ENCODE data around the gene TERT. TPM values are rescaled to one million over a fixed set of nuclear protein-coding genes. Genes with fewer than 3 reads are reported as not detected.

TERT gene
- total and polyA plus RNA-seq, 2 of the 8 experiments (the other 6 are each of a cell fraction or from before 2014, with no cell fraction given) = 13.1 to 23.1 TPM

DNA sequence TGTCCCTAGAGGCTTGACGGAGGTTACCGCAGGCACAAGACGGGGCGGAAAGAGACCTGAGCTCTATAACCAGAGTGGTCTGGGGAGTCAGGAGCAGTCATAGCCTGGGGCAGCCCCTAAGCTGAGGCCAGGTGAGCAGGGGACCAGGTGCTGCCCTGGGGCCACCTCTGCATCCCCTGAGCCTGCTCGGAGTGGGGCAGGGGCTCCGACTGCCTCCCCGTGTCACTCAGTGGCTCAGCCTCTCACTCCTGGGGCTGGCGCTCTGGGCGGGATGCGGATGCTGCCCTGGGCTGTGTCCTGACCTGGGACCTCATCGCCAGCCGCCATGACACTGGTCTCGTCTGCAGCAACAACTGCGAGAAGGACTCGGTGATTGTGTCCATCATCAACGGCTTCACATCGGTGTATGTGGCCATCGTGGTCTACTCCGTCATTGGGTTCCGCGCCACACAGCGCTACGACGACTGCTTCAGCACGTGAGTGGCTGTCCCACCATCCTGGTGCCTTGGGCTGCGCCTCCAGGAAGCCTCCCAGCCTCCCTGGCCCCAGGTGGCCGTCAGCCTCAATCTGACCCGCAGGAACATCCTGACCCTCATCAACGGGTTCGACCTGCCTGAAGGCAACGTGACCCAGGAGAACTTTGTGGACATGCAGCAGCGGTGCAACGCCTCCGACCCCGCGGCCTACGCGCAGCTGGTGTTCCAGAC lies 78.5 kb downstream of the TERT start:
- Histone ChIP-seq H3K4me1 (replicated peaks in 1 of 4; ENCODE audit: control insufficient read depth in 3 of 4, insufficient read depth in 4 of 4, low read length in 3 of 4) (peaks cover 0 to 2% (median 0%) of the 10 kb centered on the region in 4 experiments; a peak in 2 of 7 replicates), H2BK20ac (ENCODE audit: low read length) (no peak overlapping the region), H3K4me2 (ENCODE audit: insufficient read depth in 1 of 2, low read depth in 2 of 2, low read length in 2 of 2) (no peak overlapping the region), H3K14ac (ENCODE audit: insufficient read length) (no peak overlapping the region), H3K18ac (ENCODE audit: extremely low read depth, low read length) (no peak overlapping the region), H3K23me2 (ENCODE audit: low read depth, low read length) (no peaks in the 10 kb centered on the region), H3K27me3 (replicated peaks in 1 of 4; ENCODE audit: control insufficient read depth in 3 of 4, extremely low read depth in 1 of 4, insufficient read depth in 3 of 4, low read length in 3 of 4) (no peaks in the 10 kb centered on the region; a peak in 1 of 7 replicates), H2AFZ (ENCODE audit: low read length) (no peak overlapping the region), H3K4ac (replicated peaks; ENCODE audit: insufficient read length, low read depth, low read length) (no peak overlapping the region), H3K36me3 (ENCODE audit: control insufficient read depth in 2 of 4, insufficient read depth in 4 of 4, low read length in 3 of 4) (no peaks in the 10 kb centered on the region), H3K79me1 (ENCODE audit: low read depth, low read length) (no peaks in the 10 kb centered on the region), H4K20me1 (replicated peaks in 1 of 2; ENCODE audit: control insufficient read depth in 1 of 2, insufficient read depth in 2 of 2, low read length in 2 of 2) (peaks cover 3 to 6% of the 10 kb centered on the region in 2 experiments), H3K4me3 (ENCODE audit: extremely low read depth in 1 of 4, insufficient read depth in 2 of 4, low read depth in 3 of 4, low read length in 4 of 4) (no peak overlapping the region), H3K23ac (ENCODE audit: insufficient read length) (no peak overlapping the region), H3K9me3 (ENCODE audit: insufficient read depth in 2 of 2, low read depth in 1 of 2, low read length in 1 of 2) (peaks cover 0 to 2% of the 10 kb centered on the region in 2 experiments; a peak in 1 of 4 replicates), H2BK15ac (ENCODE audit: low read length) (no peak overlapping the region), H3K27ac (ENCODE audit: low read depth, low read length) (no peak overlapping the region), H4K91ac (replicated peaks; ENCODE audit: insufficient read length, low read length) (no peak overlapping the region), H2BK12ac (ENCODE audit: low read depth, low read length) (no peak overlapping the region; the same call in 1 of the 2 replicates), H2BK120ac (replicated peaks; ENCODE audit: low read depth, low read length) (no peak overlapping the region), H4K8ac (ENCODE audit: extremely low read depth, insufficient read depth, low read length) (no peak overlapping the region; the same call in 1 of the 2 replicates), H3K56ac (replicated peaks; ENCODE audit: insufficient read length, low read depth, low read length) (no peak overlapping the region), H4K5ac (ENCODE audit: insufficient read length, low read depth, low read length) (no peak overlapping the region), H2BK5ac (ENCODE audit: low read depth, low read length) (peak overlapping the region; percentile 35; the same call in 1 of the 2 replicates), H3K79me2 (ENCODE audit: control insufficient read depth in 1 of 2, insufficient read depth in 2 of 2, low read length in 2 of 2) (no peaks in the 10 kb centered on the region), H3K9ac (replicated peaks in 1 of 4; ENCODE audit: extremely low read depth in 1 of 4, low read depth in 3 of 4, low read length in 3 of 4) (no peak overlapping the region), H2AK5ac (ENCODE audit: low read depth, low read length) (no peak overlapping the region)
- CTCF ChIA-PET (ENCODE audit: partially characterized antibody) = interaction anchor here (0.7 to 2.1 kb wide), 6 partner anchors 10 to 49 kb away, joined by 3 to 7 read pairs (median 5); no protein-coding TSS in a partner anchor
- no peak for FAIRE-seq
- POLR2A ChIA-PET (ENCODE audit: partially characterized antibody) = interaction anchor here (0.6 kb wide), 1 partner anchor 723 kb away, joined by 4 read pairs; no protein-coding TSS in a partner anchor
- WGBS, 2 experiments (ENCODE audit: extremely low coverage in 1 of 2, insufficient coverage in 1 of 2, insufficient read length in 1 of 2, insufficient replicate concordance in 2 of 2, low coverage in 1 of 2, low lambda C conversion rate in 2 of 2, missing lambda C conversion rate in 1 of 2) = 94% methylated on average over 38 of the region's 38 CpGs; no CpG with 5 or more reads in 1 of the 2 experiments
- no peak for DNase-seq (ENCODE audit: low read depth in 1 of 2, low spot score in 2 of 2)
- TF ChIP-seq POLR2A (IDR thresholded peaks at IDR 0.05; ENCODE audit: control extremely low read depth in 1 of 2, low read depth in 2 of 2, low read length in 2 of 2) (no peak), SAP30 (IDR thresholded peaks at IDR 0.05; ENCODE audit: insufficient read depth, insufficient replicate concordance, low read length) (no peak), TEAD4 (IDR thresholded peaks at IDR 0.05; ENCODE audit: low read depth, low read length) (no peak), GABPA (IDR thresholded peaks at IDR 0.05; ENCODE audit: borderline replicate concordance, insufficient read depth, low read length) (no peak), GTF2F1 (IDR thresholded peaks at IDR 0.05; ENCODE audit: borderline replicate concordance, low read depth, low read length) (no peak), HDAC2 (IDR thresholded peaks at IDR 0.05; ENCODE audit: borderline replicate concordance in 1 of 2, low read depth in 2 of 2, low read length in 2 of 2) (no peak), SRF (IDR thresholded peaks at IDR 0.05; ENCODE audit: low read depth, low read length) (no peak), EP300 (IDR thresholded peaks at IDR 0.05; ENCODE audit: borderline replicate concordance in 1 of 2, low read depth in 2 of 2, low read length in 2 of 2) (no peak), EGR1 (IDR thresholded peaks at IDR 0.05; ENCODE audit: borderline replicate concordance, low read depth, low read length) (no peak), CBX8 (IDR thresholded peaks at IDR 0.05; ENCODE audit: borderline replicate concordance, low read depth, low read length) (no peak), PHF8 (conservative IDR thresholded peaks at IDR 0.05; ENCODE audit: low read depth, low read length) (no peak), CHD1 (IDR thresholded peaks at IDR 0.05; ENCODE audit: low read depth, low read length) (no peak)
